HG03457 (cell line): ENCODE results near the gene C20orf202.
"Not testable (repeated sequence)": the region's sequence is repeated elsewhere in the genome, so short reads cannot be mapped to it uniquely, and the experiment has no call there.

Experiments
- ATAC-seq: cut with Tn5 transposase; IDR thresholded peaks from one replicate; pipeline ENCODE4 v1.9.1; 2021; ENCODE audit warnings: moderate number of reproducible peaks; ENCODE audit not compliant: unreplicated experiment

C20orf202 gene

DNA sequence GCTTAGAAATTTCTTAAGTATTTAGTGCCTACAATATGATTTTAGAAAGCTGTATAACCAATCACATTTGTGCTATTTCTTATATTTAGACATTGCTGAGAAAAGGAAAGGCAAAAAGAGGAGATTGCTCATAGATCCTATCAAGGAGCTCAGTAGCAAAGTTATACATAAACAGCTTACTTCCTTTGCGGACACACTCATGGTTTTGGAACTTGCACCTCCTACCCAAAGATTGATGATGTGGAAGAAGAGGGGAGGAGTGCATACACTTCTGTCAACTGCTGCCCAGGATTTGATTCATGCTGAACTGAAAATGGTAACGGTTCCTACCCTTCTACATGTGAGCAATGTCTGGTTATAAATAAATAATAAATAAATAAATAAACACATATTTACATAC is 39.3 kb downstream of the C20orf202 start:
- no peak for ATAC-seq

DNA sequence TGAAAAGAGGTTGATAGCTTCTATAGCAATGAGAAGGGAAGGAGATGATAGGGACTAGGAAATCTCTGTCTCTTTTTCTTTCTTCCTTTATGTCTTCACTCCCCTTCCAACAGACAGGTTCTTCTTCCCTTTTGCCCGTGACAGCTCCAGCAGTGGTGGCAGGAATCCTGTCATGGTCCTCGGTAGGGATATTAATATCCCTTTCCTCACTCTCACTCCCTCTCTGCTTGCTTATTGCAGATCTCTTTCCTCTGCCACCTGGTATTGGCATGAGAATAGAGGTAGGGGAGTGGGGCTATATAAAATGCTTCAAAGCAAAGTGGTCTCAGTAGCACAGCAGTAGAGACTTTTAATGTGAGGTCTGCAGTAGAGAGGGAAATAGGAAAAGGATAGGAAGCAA is 42.3 kb downstream of the C20orf202 start:
- no peak for ATAC-seq

- ATAC-seq, result no peak
These were observed 44.4 kb downstream of the C20orf202 start for GRCh38 chr20:1247689-1248088.

GRCh38 chr20:1250282-1250681 is 47.0 kb downstream of the C20orf202 start:
- not testable (repeated sequence) for ATAC-seq

- no peak for ATAC-seq
These were observed 49.2 kb downstream of the C20orf202 start for GRCh38 chr20:1252416-1252815.

- ATAC-seq, result no peak
These were observed 51.0 kb downstream of the C20orf202 start for GRCh38 chr20:1254254-1254653.

DNA sequence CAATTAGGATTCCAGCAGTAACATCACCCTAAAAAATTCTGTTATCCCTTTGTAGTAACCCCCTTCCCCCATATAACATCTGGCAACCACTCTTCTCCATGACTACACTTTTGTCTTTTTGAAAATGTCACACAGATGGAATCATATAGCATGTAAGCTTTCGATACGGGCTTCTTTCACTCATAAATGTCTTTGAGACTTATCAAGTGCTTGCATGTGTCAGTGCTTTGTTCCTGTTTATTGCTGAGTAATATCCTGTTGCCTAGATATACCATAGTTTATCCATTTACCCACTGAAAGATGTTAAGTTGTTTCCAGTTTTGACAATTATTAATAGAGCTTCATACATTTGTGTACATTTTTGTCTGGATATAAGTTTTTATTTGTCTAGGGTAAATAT is 52.4 kb downstream of the C20orf202 start:
- ATAC-seq, result no peak
